MV-4-11 (cell line): ENCODE data around the gene UXS1.

Experiments
- DNase-seq: peaks from one replicate; lab custom pipeline; 2025; lab: John Stamatoyannopoulos, UW

The UXS1 gene

GRCh38 chr2:106053116-106053515, 141.0 kb downstream of the UXS1 start:
- DNase-seq, result no peak

DNA sequence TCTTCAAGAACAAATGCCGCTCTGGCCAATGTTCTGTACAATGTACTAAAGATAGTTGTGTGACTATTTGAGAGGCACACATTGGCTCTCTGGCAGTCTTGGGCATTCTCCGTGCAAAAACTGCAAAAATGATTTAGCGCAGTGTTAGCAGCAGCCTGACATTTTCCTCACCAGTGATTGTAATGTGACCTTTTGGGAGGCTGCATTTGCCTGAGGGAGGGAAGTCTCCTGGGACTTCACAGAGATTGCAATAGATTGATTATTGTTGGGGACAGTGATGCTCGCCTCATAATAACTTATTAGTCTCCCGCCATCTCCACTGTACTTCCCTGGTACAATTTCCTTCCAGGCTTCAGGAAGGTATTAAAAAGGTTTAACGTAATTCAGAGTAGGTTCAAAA, 149.2 kb downstream of the UXS1 start:
- no peak for DNase-seq

DNA sequence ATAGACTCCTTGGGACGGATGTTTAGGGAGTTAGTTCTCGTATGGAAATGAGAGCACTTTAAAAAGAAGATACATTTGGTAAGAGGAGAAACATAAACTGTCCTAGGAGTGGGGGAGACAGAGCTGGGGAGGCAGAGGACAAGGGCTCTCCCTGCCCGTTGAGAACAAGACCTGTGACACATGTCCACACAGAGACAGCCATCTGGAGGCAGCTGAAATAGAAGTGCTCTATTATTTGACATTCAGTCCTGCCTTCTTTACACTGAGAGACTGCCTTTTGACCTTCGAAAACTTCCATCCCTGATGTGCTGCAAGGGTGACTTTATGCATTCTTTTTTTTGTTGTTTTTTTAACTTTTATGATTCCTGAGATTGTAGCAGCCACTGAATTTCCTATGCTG, 150.1 kb downstream of the UXS1 start:
- DNase-seq, result no peak
